ENCODE measurements around the gene KIF19. TPM values are rescaled to one million over a fixed set of nuclear protein-coding genes. Genes with fewer than 3 reads are reported as not detected.
A peak's percentile ranks its signal among the peaks of the same experiment; 100 is the strongest.

KIF19 gene
- total and polyA plus RNA-seq, 3 donors from 2014 or later: 2.0 to 3.3 (median 3.0) TPM

DNA sequence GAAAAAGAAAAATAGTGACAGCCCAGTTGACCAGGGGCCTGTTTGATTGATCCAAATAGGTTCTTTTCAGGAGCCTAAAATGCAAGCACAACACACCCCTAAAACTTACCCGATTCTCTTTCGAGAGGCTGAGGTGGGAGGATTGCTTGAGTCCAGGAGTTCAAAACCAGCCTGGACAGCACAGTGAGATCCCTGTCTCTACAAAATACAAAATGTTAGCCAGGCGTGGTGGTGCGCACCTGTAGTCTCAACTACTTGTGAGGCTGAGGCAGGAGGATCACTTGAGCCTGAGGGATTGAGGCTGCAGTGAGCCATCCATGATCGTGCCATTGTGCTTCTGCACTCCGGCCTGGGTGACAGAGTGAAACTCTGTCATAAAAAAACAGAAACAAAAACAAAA, 1.5 kb upstream of the KIF19 start:
- peaks cover 8% of the 10 kb centered on the region for H3K4me1 ChIP-seq
- no peak overlapping the region for H3K27ac ChIP-seq
- H3K9me3 ChIP-seq: no peaks in the 10 kb centered on the region
- H3K27me3 ChIP-seq: no peaks in the 10 kb centered on the region
- WGBS, 2 donors: 84 to 87% methylated on average over 6 of the region's 6 CpGs
- no peak for TF ChIP-seq POLR2A (IDR thresholded peaks at IDR 0.05)
- TF ChIP-seq, protein P1, sequence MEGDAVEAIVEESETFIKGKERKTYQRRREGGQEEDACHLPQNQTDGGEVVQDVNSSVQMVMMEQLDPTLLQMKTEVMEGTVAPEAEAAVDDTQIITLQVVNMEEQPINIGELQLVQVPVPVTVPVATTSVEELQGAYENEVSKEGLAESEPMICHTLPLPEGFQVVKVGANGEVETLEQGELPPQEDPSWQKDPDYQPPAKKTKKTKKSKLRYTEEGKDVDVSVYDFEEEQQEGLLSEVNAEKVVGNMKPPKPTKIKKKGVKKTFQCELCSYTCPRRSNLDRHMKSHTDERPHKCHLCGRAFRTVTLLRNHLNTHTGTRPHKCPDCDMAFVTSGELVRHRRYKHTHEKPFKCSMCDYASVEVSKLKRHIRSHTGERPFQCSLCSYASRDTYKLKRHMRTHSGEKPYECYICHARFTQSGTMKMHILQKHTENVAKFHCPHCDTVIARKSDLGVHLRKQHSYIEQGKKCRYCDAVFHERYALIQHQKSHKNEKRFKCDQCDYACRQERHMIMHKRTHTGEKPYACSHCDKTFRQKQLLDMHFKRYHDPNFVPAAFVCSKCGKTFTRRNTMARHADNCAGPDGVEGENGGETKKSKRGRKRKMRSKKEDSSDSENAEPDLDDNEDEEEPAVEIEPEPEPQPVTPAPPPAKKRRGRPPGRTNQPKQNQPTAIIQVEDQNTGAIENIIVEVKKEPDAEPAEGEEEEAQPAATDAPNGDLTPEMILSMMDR (IDR thresholded peaks at IDR 0.05): no peak
- intact Hi-C loops (cut with DNase I; ENCODE audit: low total_unique reads): no loop called here
- no peaks in the 10 kb centered on the region for H3K36me3 ChIP-seq (ENCODE audit: low read depth, missing control alignments)
- no peak for DNase-seq
- H3K4me3 ChIP-seq: no peak overlapping the region

DNA sequence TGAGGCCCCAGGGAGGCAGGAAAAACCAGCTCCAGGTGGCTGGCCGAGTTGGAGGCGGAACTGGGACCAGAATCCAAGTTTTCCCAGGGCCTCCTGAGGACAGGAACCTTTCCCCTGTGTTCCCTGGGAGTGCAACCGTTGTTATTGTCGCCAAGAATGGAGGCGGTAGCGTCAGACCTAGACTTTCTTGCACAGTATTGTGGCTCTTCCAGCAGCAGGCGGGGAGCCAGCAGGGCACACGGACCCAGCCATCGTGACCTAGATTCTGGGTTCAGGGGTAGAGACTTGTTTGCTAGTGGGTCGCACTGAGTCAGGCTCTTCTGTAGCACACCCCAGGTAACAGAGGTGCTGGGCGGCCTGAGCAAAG, 667 bp upstream of the KIF19 start:
- WGBS, 2 donors: 30% methylated on average over 11 of the region's 11 CpGs; no CpG with 5 or more reads in 1 of the 2 donors
- Histone ChIP-seq H3K9me3 (no peaks in the 10 kb centered on the region), H3K27me3 (no peaks in the 10 kb centered on the region), H3K4me3 (peak overlapping the region; percentile 33 to 41), H3K27ac (no peak overlapping the region), H3K36me3 (ENCODE audit: low read depth, missing control alignments) (no peaks in the 10 kb centered on the region), H3K4me1 (peaks cover 8% of the 10 kb centered on the region)
- no peak for DNase-seq
- intact Hi-C loops (cut with DNase I; ENCODE audit: low total_unique reads): no loop called here
- TF ChIP-seq POLR2A (IDR thresholded peaks at IDR 0.05): no peak
- TF ChIP-seq, protein P1 (IDR thresholded peaks at IDR 0.05): no peak

DNA sequence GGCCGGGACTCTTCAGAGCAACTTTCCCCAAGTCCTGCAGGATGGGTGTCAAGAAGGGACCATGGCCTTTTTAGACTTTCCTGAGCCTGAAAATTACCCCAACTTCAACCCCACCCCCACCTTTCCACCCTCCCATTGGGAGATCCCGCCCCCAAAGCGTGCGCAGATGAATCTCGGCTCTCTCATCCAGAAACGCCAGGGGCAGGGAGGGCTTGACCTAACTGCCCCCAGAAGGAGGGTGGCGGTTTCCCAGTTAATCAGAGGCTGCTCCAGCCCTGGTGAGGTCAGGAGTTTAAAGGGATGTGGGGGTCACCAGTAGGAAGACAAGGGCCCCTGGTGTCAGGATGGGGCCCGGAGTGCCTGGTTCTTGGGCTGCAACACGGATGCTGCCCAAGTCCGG, 480 bp downstream of the KIF19 start:
- no peak for DNase-seq
- intact Hi-C loops (cut with DNase I; ENCODE audit: low total_unique reads): no loop called here
- Histone ChIP-seq H3K27me3 (no peaks in the 10 kb centered on the region), H3K27ac (no peak overlapping the region), H3K4me3 (peak overlapping the region in 1 of 2 donors; percentile 33), H3K36me3 (ENCODE audit: low read depth, missing control alignments) (no peaks in the 10 kb centered on the region), H3K4me1 (peaks cover 8% of the 10 kb centered on the region), H3K9me3 (no peaks in the 10 kb centered on the region)
- 34 to 48% methylated on average over 10 of the region's 10 CpGs for WGBS, 2 donors
- TF ChIP-seq, protein P1 (IDR thresholded peaks at IDR 0.05): no peak
- TF ChIP-seq POLR2A (IDR thresholded peaks at IDR 0.05): no peak

DNA sequence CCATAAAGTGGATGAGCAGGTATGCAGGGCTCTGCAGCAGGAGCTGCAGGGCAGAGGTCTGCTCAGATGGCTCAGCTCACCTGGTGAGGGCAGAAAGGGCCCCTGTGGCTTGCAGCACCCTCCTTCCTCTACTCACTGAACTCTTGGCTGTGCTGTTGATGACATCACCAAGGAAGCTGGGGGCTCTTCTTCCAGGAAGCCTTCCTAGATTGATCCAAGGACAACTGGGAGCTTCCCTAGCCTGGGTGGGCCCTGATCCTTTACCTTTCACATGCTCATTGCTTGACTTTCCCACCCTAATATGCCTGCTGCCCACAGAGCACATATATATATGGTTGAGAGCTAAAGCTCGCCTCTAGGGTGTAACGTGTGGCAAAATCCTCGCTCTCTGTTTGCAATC, 2.5 kb downstream of the KIF19 start:
- no peaks in the 10 kb centered on the region for H3K27me3 ChIP-seq
- TF ChIP-seq, protein P1 (IDR thresholded peaks at IDR 0.05): no peak
- TF ChIP-seq POLR2A (IDR thresholded peaks at IDR 0.05): no peak

DNA sequence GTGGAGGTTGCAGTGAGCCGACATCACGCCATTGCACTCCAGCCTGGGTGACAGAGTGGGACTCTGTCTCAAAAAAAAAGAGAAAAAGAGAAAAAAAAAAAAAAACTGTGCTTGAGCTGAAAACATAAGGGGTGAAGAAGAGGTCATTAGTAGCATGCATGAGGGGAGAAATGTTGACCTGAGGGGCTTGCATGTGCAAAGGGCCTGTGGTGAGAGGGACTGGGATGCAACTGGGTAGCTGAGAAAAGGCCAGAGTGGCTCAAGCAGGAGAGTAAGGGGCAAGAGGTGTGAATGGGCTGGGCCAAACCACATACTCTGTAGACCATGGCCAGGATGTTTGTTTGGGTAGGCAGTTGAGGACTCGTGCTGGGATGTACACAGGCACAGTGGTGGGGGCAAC, 3.4 kb downstream of the KIF19 start:
- no peak for TF ChIP-seq POLR2A (IDR thresholded peaks at IDR 0.05)
- TF ChIP-seq, protein P1 (IDR thresholded peaks at IDR 0.05): no peak
- 85 to 94% methylated on average over 3 of the region's 3 CpGs for WGBS, 2 donors
- Histone ChIP-seq H3K4me3 (no peak overlapping the region), H3K27me3 (no peaks in the 10 kb centered on the region), H3K36me3 (ENCODE audit: low read depth, missing control alignments) (no peaks in the 10 kb centered on the region), H3K9me3 (no peaks in the 10 kb centered on the region), H3K27ac (no peak overlapping the region), H3K4me1 (peaks cover 8% of the 10 kb centered on the region)
- no peak for DNase-seq
- intact Hi-C loops (cut with DNase I; ENCODE audit: low total_unique reads): no loop called here

More for the DNA sequence above, 2.5 kb downstream of the KIF19 start:
- no peak overlapping the region for H3K4me3 ChIP-seq
- intact Hi-C loops (cut with DNase I; ENCODE audit: low total_unique reads): no loop called here
- H3K36me3 ChIP-seq (ENCODE audit: low read depth, missing control alignments): no peaks in the 10 kb centered on the region
- no peak overlapping the region for H3K27ac ChIP-seq
- 83 to 100% methylated on average over 3 of the region's 3 CpGs for WGBS, 2 donors
- H3K9me3 ChIP-seq: no peaks in the 10 kb centered on the region
- DNase-seq: no peak
- H3K4me1 ChIP-seq: peaks cover 8% of the 10 kb centered on the region

Data from testis (tissue), 3 donors.